Hepatocyte (in vitro differentiated cells): ENCODE data around the gene CHD6.

Experiments
- CTCF ChIP-seq: fragments of 200-600 bp; sonication (generic); IDR thresholded peaks from 2 replicates; pipeline ENCODE4 v1.5.1; 2016; ENCODE audit warnings: antibody characterized with exemption, mild to moderate bottlenecking; ENCODE audit not compliant: poor library complexity
- EZH2 ChIP-seq: fragments of 200-600 bp; sonication (generic); IDR thresholded peaks from 2 replicates; pipeline ENCODE4 v1.6.1; 2016; ENCODE audit warnings: antibody characterized with exemption, mild to moderate bottlenecking, borderline replicate concordance
- EZH2phosphoT487 ChIP-seq: fragments of 200-600 bp; sonication (generic); IDR thresholded peaks from one replicate; pipeline ENCODE4 v1.6.1; 2018; ENCODE audit warnings: antibody characterized with exemption, mild to moderate bottlenecking, low read depth, moderate library complexity; ENCODE audit not compliant: unreplicated experiment, severe bottlenecking

GRCh38 chr20:41635158-41635557 lies 17.0 kb upstream of the CHD6 start:
- TF ChIP-seq CTCF, result no peak
- no peak for TF ChIP-seq EZH2
- no peak for TF ChIP-seq EZH2phosphoT487
